GM23338 (cell line): Measurements from ENCODE around the gene AQP12B. TPM values are rescaled to one million over a fixed set of nuclear protein-coding genes. Genes with fewer than 3 reads are reported as not detected.

Experiments
- ATAC-seq: fragments of 200-7000 bp; cut with Tn5 transposase; 3 replicates; pipeline ENCODE4 v1.9.1; 2020
- DNase-seq: peaks from one replicate; pipeline ENCODE4 v3.0.0-alpha.2; 2015; ENCODE audit warnings: low spot score
- H2AFZ ChIP-seq: fragments of 200-600 bp; sonication (generic); 2 replicates; pipeline ENCODE4 v1.8.0; 2016; ENCODE audit warnings: antibody characterized with exemption, mild to moderate bottlenecking, moderate library complexity
- H3F3A ChIP-seq: fragments of 200-600 bp; sonication (generic); replicated peaks from 2 replicates; pipeline ENCODE4 v1.8.0; 2017; ENCODE audit warnings: antibody characterized with exemption, mixed run types, low read depth
- H3K27ac ChIP-seq: fragments of 200-600 bp; sonication (generic); 2 replicates; pipeline ENCODE4 v1.6.1; 2016; ENCODE audit warnings: low read depth
- H3K27me3 ChIP-seq: fragments of 200-600 bp; sonication (generic); 2 replicates; pipeline ENCODE4 v1.8.0; 2016; ENCODE audit warnings: mild to moderate bottlenecking, mixed run types, moderate library complexity; ENCODE audit not compliant: insufficient read depth
- H3K36me3 ChIP-seq: fragments of 200-600 bp; sonication (generic); 2 replicates; pipeline ENCODE4 v1.8.0; 2016; ENCODE audit warnings: mild to moderate bottlenecking; ENCODE audit not compliant: insufficient read depth
- H3K4me1 ChIP-seq: fragments of 200-600 bp; sonication (generic); 2 replicates; pipeline ENCODE4 v1.8.0; 2016; ENCODE audit warnings: mild to moderate bottlenecking, moderate library complexity; ENCODE audit not compliant: insufficient read depth
- H3K4me2 ChIP-seq: fragments of 200-600 bp; sonication (generic); 2 replicates; pipeline ENCODE4 v1.7.1; 2017; ENCODE audit warnings: mixed run types
- H3K4me3 ChIP-seq: fragments of 200-600 bp; sonication (generic); 2 replicates; pipeline ENCODE4 v1.6.1; 2016; ENCODE audit warnings: mixed run types
- H3K79me2 ChIP-seq: fragments of 200-600 bp; sonication (generic); replicated peaks from 2 replicates; pipeline ENCODE4 v1.8.0; 2017; ENCODE audit warnings: mild to moderate bottlenecking; ENCODE audit not compliant: insufficient read depth
- H3K9me2 ChIP-seq: fragments of 200-600 bp; sonication (generic); 2 replicates; pipeline ENCODE4 v1.8.0; 2017; ENCODE audit not compliant: insufficient read depth
- H4K20me1 ChIP-seq: fragments of 200-600 bp; sonication (generic); replicated peaks from 2 replicates; pipeline ENCODE4 v1.8.0; 2017; ENCODE audit warnings: mild to moderate bottlenecking; ENCODE audit not compliant: insufficient read depth
- H3K27ac Mint-ChIP-seq: 2 replicates; pipeline ENCODE4 v1.8.0; 2020; ENCODE audit warnings: inconsistent platforms, mild to moderate bottlenecking, moderate library complexity, mixed read lengths
- H3K27me3 Mint-ChIP-seq: 3 replicates; pipeline ENCODE4 v1.8.0; 2022; ENCODE audit warnings: low read depth, mild to moderate bottlenecking, moderate library complexity, mixed read lengths, inconsistent platforms; ENCODE audit not compliant: insufficient read depth, poor library complexity
- H3K36me3 Mint-ChIP-seq: 3 replicates; pipeline ENCODE4 v1.8.0; 2021; ENCODE audit warnings: low read depth, mild to moderate bottlenecking, inconsistent platforms, moderate library complexity, mixed read lengths
- H3K4me1 Mint-ChIP-seq: 3 replicates; pipeline ENCODE4 v1.8.0; 2020; ENCODE audit warnings: mild to moderate bottlenecking, inconsistent platforms, mixed read lengths
- H3K4me3 Mint-ChIP-seq: 3 replicates; pipeline ENCODE4 v1.8.0; 2021; ENCODE audit warnings: moderate library complexity, mild to moderate bottlenecking, inconsistent platforms, mixed read lengths
- H3K9me3 Mint-ChIP-seq: 3 replicates; pipeline ENCODE4 v1.8.0; 2020; ENCODE audit warnings: moderate library complexity, mild to moderate bottlenecking, inconsistent platforms, mixed read lengths
- CREB1 ChIP-seq: fragments of 250-450 bp; sonication (Bioruptor Pico); IDR thresholded peaks from 2 replicates; pipeline ENCODE4 v1.5.0; 2020; ENCODE audit warnings: low read depth, mild to moderate bottlenecking, moderate library complexity
- ETS1 ChIP-seq: IDR thresholded peaks from 2 replicates; pipeline ENCODE4 v1.6.1; 2016; ENCODE audit warnings: antibody characterized with exemption
- EZH2 ChIP-seq: fragments of 200-600 bp; sonication (generic); IDR thresholded peaks from one replicate; pipeline ENCODE4 v1.8.0; 2017; ENCODE audit warnings: antibody characterized with exemption, mild to moderate bottlenecking, low read depth; ENCODE audit not compliant: unreplicated experiment
- EZH2phosphoT487 ChIP-seq: fragments of 200-600 bp; sonication (generic); IDR thresholded peaks from one replicate; pipeline ENCODE4 v1.8.1; 2018; ENCODE audit warnings: antibody characterized with exemption; ENCODE audit not compliant: unreplicated experiment
- JUNB ChIP-seq: IDR thresholded peaks from one replicate; pipeline ENCODE4 v1.6.1; 2016; ENCODE audit warnings: antibody characterized with exemption; ENCODE audit not compliant: unreplicated experiment
- NANOG ChIP-seq: IDR thresholded peaks from 2 replicates; pipeline ENCODE4 v1.6.1; 2016; ENCODE audit warnings: antibody characterized with exemption, borderline replicate concordance
- POLR2AphosphoS5 ChIP-seq: IDR thresholded peaks from 2 replicates; pipeline ENCODE4 v1.6.1; 2016; ENCODE audit warnings: antibody characterized with exemption, low read depth
- REST ChIP-seq: IDR thresholded peaks from one replicate; pipeline ENCODE4 v1.6.1; 2018; ENCODE audit warnings: antibody characterized with exemption; ENCODE audit not compliant: unreplicated experiment
- STAT1 ChIP-seq: IDR thresholded peaks from one replicate; pipeline ENCODE4 v1.6.1; 2016; ENCODE audit warnings: antibody characterized with exemption; ENCODE audit not compliant: unreplicated experiment
- ZNF114 ChIP-seq: fragments of 250-450 bp; sonication (Bioruptor Pico); IDR thresholded peaks from 2 replicates; pipeline ENCODE4 v1.5.0; 2020; ENCODE audit warnings: mild to moderate bottlenecking, moderate library complexity
- ZNF331 ChIP-seq: fragments of 250-450 bp; sonication (Bioruptor Pico); IDR thresholded peaks from 2 replicates; pipeline ENCODE4 v1.5.0; 2020; ENCODE audit warnings: low read depth, mild to moderate bottlenecking, moderate library complexity
- ZNF462 ChIP-seq: fragments of 250-450 bp; sonication (Bioruptor Pico); IDR thresholded peaks from 2 replicates; pipeline ENCODE4 v1.5.0; 2020; ENCODE audit warnings: mild to moderate bottlenecking, moderate library complexity
- polyA plus RNA-seq: library from polyadenylated mRNA; unstranded; fragments of >200 nt; fragmentation: Nextera tagmentation; extraction: Ambion mirVana; gene quantifications from 2 replicates; pipeline ENCODE4 v1.2.1, GENCODE V29; 2016
- total RNA-seq: library from RNA; depleted of rRNA; stranded (reverse); fragments of >200 nt; shearing (Covaris generic); gene quantifications from 2 replicates; pipeline ENCODE4 v1.2.3, GENCODE V29; 2014
- TF ChIP-seq, protein P1 (sequence below), 2 experiments: fragments of 200-600 bp in 1 of 2; sonication (generic) in 1 of 2; conservative IDR thresholded peaks; 2 replicates each; pipeline versions ENCODE4 v1.5.1 to v1.6.1; 2016 to 2017; ENCODE audit warnings: antibody characterized with exemption in 2 of 2, low read depth in 2 of 2, mild to moderate bottlenecking in 2 of 2, moderate library complexity in 1 of 2

Gene AQP12B
- total and polyA plus RNA-seq, 2 experiments from 2014 or later = not detected

- H3K4me1 Mint-ChIP-seq = no peaks in the 10 kb centered on the region
- H4K20me1 ChIP-seq = no peaks in the 10 kb centered on the region
- H3K4me1 ChIP-seq = no peaks in the 10 kb centered on the region
- H3K4me3 ChIP-seq = no peak overlapping the region
- no peaks in the 10 kb centered on the region for H3K9me2 ChIP-seq
- H3K27ac ChIP-seq = no peak overlapping the region
- TF ChIP-seq STAT1 (no peak), REST (no peak), EZH2 (no peak), JUNB (no peak), ZNF462 (CRISPR knock-in tag) (no peak), EZH2phosphoT487 (no peak), POLR2AphosphoS5 (no peak), CREB1 (CRISPR knock-in tag) (no peak), ZNF331 (CRISPR knock-in tag) (no peak), ZNF114 (CRISPR knock-in tag) (no peak), ETS1 (no peak), NANOG (no peak)
- TF ChIP-seq, protein P1, sequence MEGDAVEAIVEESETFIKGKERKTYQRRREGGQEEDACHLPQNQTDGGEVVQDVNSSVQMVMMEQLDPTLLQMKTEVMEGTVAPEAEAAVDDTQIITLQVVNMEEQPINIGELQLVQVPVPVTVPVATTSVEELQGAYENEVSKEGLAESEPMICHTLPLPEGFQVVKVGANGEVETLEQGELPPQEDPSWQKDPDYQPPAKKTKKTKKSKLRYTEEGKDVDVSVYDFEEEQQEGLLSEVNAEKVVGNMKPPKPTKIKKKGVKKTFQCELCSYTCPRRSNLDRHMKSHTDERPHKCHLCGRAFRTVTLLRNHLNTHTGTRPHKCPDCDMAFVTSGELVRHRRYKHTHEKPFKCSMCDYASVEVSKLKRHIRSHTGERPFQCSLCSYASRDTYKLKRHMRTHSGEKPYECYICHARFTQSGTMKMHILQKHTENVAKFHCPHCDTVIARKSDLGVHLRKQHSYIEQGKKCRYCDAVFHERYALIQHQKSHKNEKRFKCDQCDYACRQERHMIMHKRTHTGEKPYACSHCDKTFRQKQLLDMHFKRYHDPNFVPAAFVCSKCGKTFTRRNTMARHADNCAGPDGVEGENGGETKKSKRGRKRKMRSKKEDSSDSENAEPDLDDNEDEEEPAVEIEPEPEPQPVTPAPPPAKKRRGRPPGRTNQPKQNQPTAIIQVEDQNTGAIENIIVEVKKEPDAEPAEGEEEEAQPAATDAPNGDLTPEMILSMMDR (conservative IDR thresholded peaks at IDR 0.05; ENCODE audit: low read depth in 2 of 2) = no peak
- no peak overlapping the region for H3K4me3 Mint-ChIP-seq
- no peaks in the 10 kb centered on the region for H3K79me2 ChIP-seq
- H3K27ac Mint-ChIP-seq = no peak overlapping the region
- H3K27me3 ChIP-seq = no peaks in the 10 kb centered on the region
- no peaks in the 10 kb centered on the region for H3F3A ChIP-seq
- no peak overlapping the region for H3K4me2 ChIP-seq
- H3K36me3 ChIP-seq = no peaks in the 10 kb centered on the region
- no peak for ATAC-seq
- peaks cover 4% of the 10 kb centered on the region; the same call in 2 of the 3 replicates for H3K9me3 Mint-ChIP-seq
- peaks cover 12% of the 10 kb centered on the region for H3K27me3 Mint-ChIP-seq
- H3K36me3 Mint-ChIP-seq = peaks cover 3% of the 10 kb centered on the region; the same call in 1 of the 3 replicates
- H2AFZ ChIP-seq = no peak overlapping the region
- no peak for DNase-seq
Observed at GRCh38 chr2:240643093-240643810, 39.4 kb downstream of the AQP12B start.
